ENCODE results near the gene ERCC2.

- TF ChIP-seq EZH2 (IDR thresholded peaks at IDR 0.05; ENCODE audit: low read length) = no peak
- TF ChIP-seq, protein P1, sequence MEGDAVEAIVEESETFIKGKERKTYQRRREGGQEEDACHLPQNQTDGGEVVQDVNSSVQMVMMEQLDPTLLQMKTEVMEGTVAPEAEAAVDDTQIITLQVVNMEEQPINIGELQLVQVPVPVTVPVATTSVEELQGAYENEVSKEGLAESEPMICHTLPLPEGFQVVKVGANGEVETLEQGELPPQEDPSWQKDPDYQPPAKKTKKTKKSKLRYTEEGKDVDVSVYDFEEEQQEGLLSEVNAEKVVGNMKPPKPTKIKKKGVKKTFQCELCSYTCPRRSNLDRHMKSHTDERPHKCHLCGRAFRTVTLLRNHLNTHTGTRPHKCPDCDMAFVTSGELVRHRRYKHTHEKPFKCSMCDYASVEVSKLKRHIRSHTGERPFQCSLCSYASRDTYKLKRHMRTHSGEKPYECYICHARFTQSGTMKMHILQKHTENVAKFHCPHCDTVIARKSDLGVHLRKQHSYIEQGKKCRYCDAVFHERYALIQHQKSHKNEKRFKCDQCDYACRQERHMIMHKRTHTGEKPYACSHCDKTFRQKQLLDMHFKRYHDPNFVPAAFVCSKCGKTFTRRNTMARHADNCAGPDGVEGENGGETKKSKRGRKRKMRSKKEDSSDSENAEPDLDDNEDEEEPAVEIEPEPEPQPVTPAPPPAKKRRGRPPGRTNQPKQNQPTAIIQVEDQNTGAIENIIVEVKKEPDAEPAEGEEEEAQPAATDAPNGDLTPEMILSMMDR (optimal IDR thresholded peaks at IDR 0.05 in 1 of 3, IDR thresholded peaks at IDR 0.05 in 1 of 3, conservative IDR thresholded peaks at IDR 0.05 in 1 of 3; ENCODE audit: extremely low read depth in 1 of 3, insufficient read depth in 2 of 3, low read length in 3 of 3) = no peak
Observed at GRCh38 chr19:45314708-45315245, 55.6 kb downstream of the ERCC2 start.

All from keratinocyte (primary cell).